PC-3 (cell line): ENCODE results near the gene METTL26. TPM values are rescaled to one million over a fixed set of nuclear protein-coding genes. Genes with fewer than 3 reads are reported as not detected.

Experiments used
- ATAC-seq: fragments of 200-7000 bp; cut with Tn5 transposase; 2 replicates; pipeline ENCODE4 v1.9.1; 2020; ENCODE audit warnings: mild to moderate bottlenecking, moderate library complexity
- BruUV-seq: library from RNA; stranded (reverse); fragments of 400-500 nt; replicated peaks from 2 replicates; lab custom pipeline; 2021; lab: Mats Ljungman, UMichigan
- CTCF ChIA-PET: fragments of 300-600 bp; sonication (Branson Sonifier 250); formaldehyde crosslinking; loops from one replicate; lab custom pipeline; 2022; ENCODE audit warnings: antibody characterized with exemption; lab: Charles Lee
- POLR2A ChIA-PET: fragments of 300-600 bp; sonication (Branson Sonifier 250); formaldehyde crosslinking; loops from one replicate; lab custom pipeline; 2022; ENCODE audit warnings: antibody characterized with exemption; ENCODE audit not compliant: unreplicated experiment; lab: Charles Lee
- DNase-seq: peaks from one replicate; pipeline ENCODE4 v3.0.0-alpha.2; 2015
- H2AFZ ChIP-seq: fragments of 300-600 bp; sonication (generic); 2 replicates; pipeline ENCODE4 v1.6.0; 2016; ENCODE audit warnings: antibody characterized with exemption, low read length
- H3F3A ChIP-seq: fragments of 300-600 bp; sonication (generic); one replicate; pipeline ENCODE4 v1.6.0; 2017; ENCODE audit warnings: antibody characterized with exemption, low read length, control low read depth, mild to moderate bottlenecking; ENCODE audit not compliant: unreplicated experiment
- H3K27ac ChIP-seq: fragments of 300-600 bp; sonication (generic); 2 replicates; pipeline ENCODE4 v1.5.1; 2016; ENCODE audit warnings: mild to moderate bottlenecking, low read length
- H3K27me3 ChIP-seq: fragments of 300-600 bp; sonication (generic); 2 replicates; pipeline ENCODE4 v1.6.1; 2016; ENCODE audit warnings: low read length, mixed read lengths
- H3K36me3 ChIP-seq: fragments of 300-600 bp; sonication (generic); 2 replicates; pipeline ENCODE4 v1.6.1; 2016; ENCODE audit warnings: low read depth, mixed run types, low read length, mixed read lengths
- H3K4me1 ChIP-seq: fragments of 300-600 bp; sonication (generic); 2 replicates; pipeline ENCODE4 v1.5.1; 2016; ENCODE audit warnings: low read length; ENCODE audit not compliant: insufficient read depth
- H3K4me2 ChIP-seq: fragments of 300-600 bp; sonication (generic); 2 replicates; pipeline ENCODE4 v1.6.0; 2016; ENCODE audit warnings: low read length
- H3K4me3 ChIP-seq: fragments of 300-600 bp; sonication (generic); 2 replicates; pipeline ENCODE4 v1.5.1; 2016; ENCODE audit warnings: mild to moderate bottlenecking, low read length, mixed read lengths
- H3K79me2 ChIP-seq: fragments of 300-600 bp; sonication (generic); 2 replicates; pipeline ENCODE4 v1.6.1; 2017; ENCODE audit warnings: low read length, mixed read lengths
- H3K9ac ChIP-seq: fragments of 300-600 bp; sonication (generic); 2 replicates; pipeline ENCODE4 v1.6.0; 2016; ENCODE audit warnings: mild to moderate bottlenecking, low read length
- H3K9me2 ChIP-seq: fragments of 300-600 bp; sonication (generic); replicated peaks from 2 replicates; pipeline ENCODE4 v1.6.1; 2016; ENCODE audit warnings: mixed run types, low read length, mixed read lengths
- H3K9me3 ChIP-seq: fragments of 300-600 bp; sonication (generic); 2 replicates; pipeline ENCODE4 v1.6.1; 2016; ENCODE audit warnings: low read length, mixed read lengths
- H4K20me1 ChIP-seq: fragments of 300-600 bp; sonication (generic); 2 replicates; pipeline ENCODE4 v1.6.1; 2016; ENCODE audit warnings: low read length, mixed read lengths
- CTCF ChIP-seq: fragments of 300-600 bp; sonication (generic); conservative IDR thresholded peaks from 2 replicates; pipeline ENCODE4 v1.5.1; 2017; ENCODE audit warnings: antibody characterized with exemption, low read depth, mild to moderate bottlenecking, low read length
- EZH2 ChIP-seq: fragments of 300-600 bp; sonication (generic); IDR thresholded peaks from one replicate; pipeline ENCODE4 v1.6.1; 2017; ENCODE audit warnings: antibody characterized with exemption, mild to moderate bottlenecking, low read length; ENCODE audit not compliant: unreplicated experiment
- EZH2phosphoT487 ChIP-seq: fragments of 300-600 bp; sonication (generic); IDR thresholded peaks from 2 replicates; pipeline ENCODE4 v1.6.1; 2018; ENCODE audit warnings: mild to moderate bottlenecking, antibody characterized with exemption, low read length, borderline replicate concordance
- intact Hi-C: fragments of 100-400 bp; cut with micrococcal nuclease; formaldehyde crosslinking; loops from 2 replicates; pipeline ENCODE4 v1.9.0; 2023
- total RNA-seq: library from RNA; depleted of rRNA; stranded (reverse); fragments of >200 nt; gene quantifications from 2 replicates; pipeline ENCODE4 v1.2.3, GENCODE V29; 2014

Gene METTL26
- total RNA-seq, 1 experiment from 2014 or later: 179 TPM

- H4K20me1 ChIP-seq: no peaks in the 10 kb centered on the region
- no peak for DNase-seq
- H3K27ac ChIP-seq: no peak overlapping the region
- no peaks in the 10 kb centered on the region for H3K9me2 ChIP-seq
- no peaks in the 10 kb centered on the region for H3F3A ChIP-seq
- ChIA-PET POLR2A (no interaction called here), CTCF (no interaction called here)
- TF ChIP-seq EZH2: no peak
- TF ChIP-seq EZH2phosphoT487: no peak
- no peak for TF ChIP-seq CTCF
- no peak overlapping the region for H3K9ac ChIP-seq
- BruUV-seq: no TSS peak
- H3K27me3 ChIP-seq: no peaks in the 10 kb centered on the region
- no peak overlapping the region for H2AFZ ChIP-seq
- intact Hi-C loops: no loop called here
- ATAC-seq: no peak
- no peak overlapping the region for H3K4me2 ChIP-seq
- H3K4me3 ChIP-seq: no peak overlapping the region
- no peaks in the 10 kb centered on the region for H3K9me3 ChIP-seq
- H3K79me2 ChIP-seq: peaks cover 8% of the 10 kb centered on the region
- peaks cover 6% of the 10 kb centered on the region; the same call in 1 of the 2 replicates for H3K36me3 ChIP-seq
- no peaks in the 10 kb centered on the region for H3K4me1 ChIP-seq
Measured at GRCh38 chr16:674214-674881, 38.2 kb upstream of the METTL26 start.

GRCh38 chr16:673399-673991, 37.4 kb upstream of the METTL26 start:
- TF ChIP-seq EZH2: no peak
- no peak for TF ChIP-seq EZH2phosphoT487
- TF ChIP-seq CTCF: no peak
- ChIA-PET CTCF (no interaction called here), POLR2A (no interaction called here)
- Histone ChIP-seq H3K4me1 (no peaks in the 10 kb centered on the region), H3K79me2 (peaks cover 16% of the 10 kb centered on the region), H3K4me2 (no peak overlapping the region), H4K20me1 (no peaks in the 10 kb centered on the region), H3K4me3 (no peak overlapping the region), H3F3A (no peaks in the 10 kb centered on the region), H3K9ac (no peak overlapping the region), H3K9me3 (no peaks in the 10 kb centered on the region), H3K27ac (no peak overlapping the region), H3K9me2 (no peaks in the 10 kb centered on the region), H3K27me3 (no peaks in the 10 kb centered on the region), H3K36me3 (peaks cover 6% of the 10 kb centered on the region; the same call in 1 of the 2 replicates), H2AFZ (no peak overlapping the region)
- DNase-seq (no peak), ATAC-seq (no peak)
- intact Hi-C loops: no loop called here
- TSS peak; percentile 7 for BruUV-seq

GRCh38 chr16:672851-673250, 36.7 kb upstream of the METTL26 start:
- Histone ChIP-seq H3K27ac (no peak overlapping the region), H3K4me1 (no peaks in the 10 kb centered on the region), H3K9ac (no peak overlapping the region), H2AFZ (no peak overlapping the region), H3K36me3 (peaks cover 6% of the 10 kb centered on the region; the same call in 1 of the 2 replicates), H3K4me3 (no peak overlapping the region), H4K20me1 (no peaks in the 10 kb centered on the region), H3K4me2 (no peak overlapping the region), H3K9me2 (no peaks in the 10 kb centered on the region), H3K27me3 (no peaks in the 10 kb centered on the region), H3K79me2 (peaks cover 22% of the 10 kb centered on the region), H3F3A (no peaks in the 10 kb centered on the region), H3K9me3 (no peaks in the 10 kb centered on the region)
- intact Hi-C loops: no loop called here
- no peak for DNase-seq
- TF ChIP-seq EZH2 (no peak), EZH2phosphoT487 (no peak), CTCF (no peak)
- POLR2A ChIA-PET: no interaction called here
- CTCF ChIA-PET: no interaction called here
- BruUV-seq: no TSS peak
- ATAC-seq: no peak
